Keratinocyte (primary cell): ENCODE measurements around the gene GAL3ST2.

Experiments
- EZH2 ChIP-seq: IDR thresholded peaks from one replicate; pipeline ENCODE4 v1.6.1; 2012; ENCODE audit warnings: inconsistent platforms, mild to moderate bottlenecking, low read length, moderate library complexity
- TF ChIP-seq, protein P1 (sequence below), 3 experiments: IDR thresholded peaks in 1 of 3; conservative IDR thresholded peaks in 1 of 3; optimal IDR thresholded peaks in 1 of 3; 2 replicates in 2 of 3; 3 replicates in 1 of 3; pipeline versions ENCODE3 to v1.5.1; 2011; ENCODE audit warnings: low read length in 3 of 3, mild to moderate bottlenecking in 3 of 3, moderate library complexity in 2 of 3, control low read depth in 1 of 3, inconsistent platforms in 1 of 3; ENCODE audit not compliant: insufficient read depth in 2 of 3; ENCODE audit errors: extremely low read depth in 1 of 3

DNA sequence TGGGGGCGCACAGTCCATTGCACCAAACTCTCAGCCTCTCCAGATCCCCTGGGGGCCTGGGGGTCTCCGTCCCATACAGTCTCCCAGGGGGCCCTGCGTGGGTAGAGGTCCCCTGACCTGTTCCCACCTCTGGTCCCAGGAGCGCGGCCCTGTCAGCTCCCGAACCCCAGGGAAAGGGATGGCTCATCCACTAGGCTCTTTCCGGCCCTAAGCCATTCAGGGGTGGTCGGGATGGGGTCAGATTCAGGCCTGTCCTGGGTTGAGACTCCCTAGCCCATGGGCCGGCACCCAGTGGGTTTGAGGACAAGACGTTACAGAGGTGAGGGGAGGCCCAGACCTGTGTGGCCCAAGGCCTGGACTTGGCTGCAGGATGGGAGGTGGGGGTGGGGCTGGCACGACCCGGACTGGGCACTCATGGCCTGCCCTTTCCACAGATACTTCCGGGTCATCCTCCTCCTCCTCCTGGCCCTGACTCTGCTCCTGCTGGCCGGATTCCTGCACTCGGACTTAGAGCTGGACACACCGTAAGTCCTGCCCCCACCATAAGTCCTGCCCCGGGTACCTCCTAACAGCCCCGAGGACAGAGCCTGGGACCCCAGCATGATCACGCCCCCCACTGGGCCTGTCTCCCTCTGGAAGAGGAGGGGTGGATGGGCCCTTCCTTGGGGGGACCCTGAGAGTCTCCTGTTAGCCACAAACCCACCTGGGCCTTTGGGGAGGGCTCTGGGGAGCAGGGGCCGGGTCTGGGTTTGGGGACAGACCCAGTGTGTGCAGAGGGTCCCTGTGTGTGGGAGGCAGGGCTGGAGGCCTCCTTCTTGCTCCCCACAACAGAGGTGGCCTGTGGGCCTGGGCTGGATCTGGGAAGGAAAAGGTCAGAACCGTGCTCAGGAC is 22.3 kb downstream of the GAL3ST2 start:
- TF ChIP-seq, protein P1, sequence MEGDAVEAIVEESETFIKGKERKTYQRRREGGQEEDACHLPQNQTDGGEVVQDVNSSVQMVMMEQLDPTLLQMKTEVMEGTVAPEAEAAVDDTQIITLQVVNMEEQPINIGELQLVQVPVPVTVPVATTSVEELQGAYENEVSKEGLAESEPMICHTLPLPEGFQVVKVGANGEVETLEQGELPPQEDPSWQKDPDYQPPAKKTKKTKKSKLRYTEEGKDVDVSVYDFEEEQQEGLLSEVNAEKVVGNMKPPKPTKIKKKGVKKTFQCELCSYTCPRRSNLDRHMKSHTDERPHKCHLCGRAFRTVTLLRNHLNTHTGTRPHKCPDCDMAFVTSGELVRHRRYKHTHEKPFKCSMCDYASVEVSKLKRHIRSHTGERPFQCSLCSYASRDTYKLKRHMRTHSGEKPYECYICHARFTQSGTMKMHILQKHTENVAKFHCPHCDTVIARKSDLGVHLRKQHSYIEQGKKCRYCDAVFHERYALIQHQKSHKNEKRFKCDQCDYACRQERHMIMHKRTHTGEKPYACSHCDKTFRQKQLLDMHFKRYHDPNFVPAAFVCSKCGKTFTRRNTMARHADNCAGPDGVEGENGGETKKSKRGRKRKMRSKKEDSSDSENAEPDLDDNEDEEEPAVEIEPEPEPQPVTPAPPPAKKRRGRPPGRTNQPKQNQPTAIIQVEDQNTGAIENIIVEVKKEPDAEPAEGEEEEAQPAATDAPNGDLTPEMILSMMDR (optimal IDR thresholded peaks at IDR 0.05 in 1 of 3, IDR thresholded peaks at IDR 0.05 in 1 of 3, conservative IDR thresholded peaks at IDR 0.05 in 1 of 3; ENCODE audit: extremely low read depth in 1 of 3, insufficient read depth in 2 of 3, low read length in 3 of 3): no peak
- TF ChIP-seq EZH2: no peak
